ENCODE results near the gene BRIP1. TPM values are rescaled to one million over a fixed set of nuclear protein-coding genes. Genes with fewer than 3 reads are reported as not detected.

BRIP1 gene
- total RNA-seq, 1 experiment from 2014 or later, result 20.2 TPM

GRCh38 chr17:61806936-61807335, 56.4 kb downstream of the BRIP1 start:
- Histone ChIP-seq H3T11ph (ENCODE audit: low read length) (no peak overlapping the region), H4K5ac (ENCODE audit: insufficient read length, low read depth, low read length) (no peak overlapping the region), H2AFZ (ENCODE audit: low read length) (no peak overlapping the region), H3K79me2 (ENCODE audit: insufficient read depth, low read length) (no peaks in the 10 kb centered on the region), H3K23ac (ENCODE audit: insufficient read length, low read depth, low read length) (no peak overlapping the region), H4K8ac (replicated peaks; ENCODE audit: insufficient read length, low read depth, low read length) (no peak overlapping the region), H3K27ac (ENCODE audit: insufficient read length, low read depth, low read length) (no peak overlapping the region), H2BK20ac (ENCODE audit: low read depth, low read length, poor library complexity, severe bottlenecking) (no peak overlapping the region), H2BK12ac (ENCODE audit: insufficient read length, low read depth, low read length) (no peak overlapping the region), H3K4me2 (ENCODE audit: insufficient read depth, insufficient read length, low read length) (no peak overlapping the region), H2BK15ac (ENCODE audit: low read depth, low read length) (no peak overlapping the region), H2BK5ac (ENCODE audit: insufficient read length, low read length) (no peak overlapping the region), H3K18ac (ENCODE audit: insufficient read length, low read depth, low read length) (no peak overlapping the region), H3K79me1 (ENCODE audit: insufficient read depth, low read depth, low read length, poor library complexity, severe bottlenecking) (no peaks in the 10 kb centered on the region), H3K23me2 (ENCODE audit: insufficient read length, low read depth, low read length, poor library complexity, severe bottlenecking) (no peaks in the 10 kb centered on the region), H4K20me1 (ENCODE audit: control insufficient read depth, insufficient read depth, insufficient read length) (no peaks in the 10 kb centered on the region), H3K27me3 (ENCODE audit: insufficient read depth, low read length) (no peaks in the 10 kb centered on the region), H3K4ac (ENCODE audit: low read depth, low read length) (no peak overlapping the region), H3K4me1 (ENCODE audit: insufficient read depth, low read length) (no peaks in the 10 kb centered on the region), H2BK120ac (ENCODE audit: low read depth, low read length, poor library complexity, severe bottlenecking) (no peak overlapping the region), H3K9me3 (ENCODE audit: control insufficient read depth, low read depth, low read length) (no peaks in the 10 kb centered on the region), H4K91ac (ENCODE audit: insufficient read length, low read depth, low read length) (no peak overlapping the region), H2AK5ac (ENCODE audit: insufficient read length, low read length) (no peak overlapping the region), H3K14ac (ENCODE audit: insufficient read depth, low read length) (no peak overlapping the region), H3K9ac (ENCODE audit: extremely low read depth, insufficient read length, low read length) (no peak overlapping the region), H3K56ac (ENCODE audit: insufficient read length, low read depth, low read length) (no peak overlapping the region)
- no peaks in the 10 kb centered on the region for H3K27me3 Mint-ChIP-seq (ENCODE audit: low read depth)
- WGBS (ENCODE audit: extremely low coverage, insufficient read length, low lambda C conversion rate), result no CpG with 5 or more reads among the region's 1 CpG
- H3K4me3 Mint-ChIP-seq, result no peak overlapping the region
- no peak for TF ChIP-seq CTCF (conservative IDR thresholded peaks at IDR 0.05)
- peaks cover 0 to 8% (median 5%) of the 10 kb centered on the region in 3 experiments; a peak in 4 of 7 replicates for H3K36me3 Mint-ChIP-seq (ENCODE audit: insufficient read depth in 1 of 3, low read depth in 3 of 3)
- H3K4me1 Mint-ChIP-seq, result peaks cover 0 to 5% of the 10 kb centered on the region in 2 experiments; a peak in 3 of 4 replicates
- H3K9me3 Mint-ChIP-seq, result no peaks in the 10 kb centered on the region
- peak overlapping the region in 1 of 3 experiments; percentile 53; a peak in 2 of 7 replicates for H3K27ac Mint-ChIP-seq
- no peak for DNase-seq
